Endothelial cell of umbilical vein (primary cell): ENCODE data around the gene TFB2M. TPM values are rescaled to one million over a fixed set of nuclear protein-coding genes. Genes with fewer than 3 reads are reported as not detected.

Experiments
- BruUV-seq: library from RNA; stranded (reverse); fragments of 400-500 nt; replicated peaks from 2 replicates; lab custom pipeline; 2021; lab: Mats Ljungman, UMichigan
- CTCF ChIA-PET: fragments of 300-600, 350-600 bp; sonication (Branson Sonifier 250); formaldehyde crosslinking; loops from one replicate; lab custom pipeline; 2021; ENCODE audit warnings: antibody characterized with exemption, inconsistent platforms; lab: Charles Lee
- POLR2A ChIA-PET: fragments of 300-600, 350-600 bp; sonication (Branson Sonifier 250); formaldehyde crosslinking; loops from one replicate; lab custom pipeline; 2021; ENCODE audit warnings: antibody characterized with exemption, inconsistent platforms; lab: Charles Lee
- DNase-seq: peaks from one replicate; pipeline ENCODE4 v3.0.0-alpha.2; 2011; ENCODE audit warnings: low read depth, low spot score
- FAIRE-seq: peaks from 2 replicates; lab custom pipeline; 2011; peaks lifted over from hg19 to GRCh38; lab: Jason Lieb, UNC
- H2AFZ ChIP-seq: 2 replicates; pipeline ENCODE4 v1.6.0; 2012; ENCODE audit warnings: low read depth, low read length, control low read depth, inconsistent platforms
- H3K27ac ChIP-seq: 2 replicates; pipeline ENCODE4 v1.5.1; 2011; ENCODE audit warnings: low read depth, mild to moderate bottlenecking, control low read depth, low read length, moderate library complexity; ENCODE audit not compliant: insufficient read depth
- H3K27me3 ChIP-seq, 2 experiments: 2 replicates each; pipeline versions ENCODE4 v1.6.0 to v1.6.1; 2011; ENCODE audit warnings: low read length in 2 of 2, mixed read lengths in 1 of 2; ENCODE audit not compliant: control insufficient read depth in 2 of 2, insufficient read depth in 2 of 2
- H3K36me3 ChIP-seq, 2 experiments: 2 replicates in 1 of 2; 3 replicates in 1 of 2; pipeline ENCODE4 v1.5.1; 2011; ENCODE audit warnings: low read length in 2 of 2, mild to moderate bottlenecking in 1 of 2, moderate library complexity in 1 of 2; ENCODE audit not compliant: control insufficient read depth in 2 of 2, insufficient read depth in 2 of 2; ENCODE audit errors: extremely low read depth in 1 of 2
- H3K4me1 ChIP-seq: 3 replicates; pipeline ENCODE4 v1.5.1; 2011; ENCODE audit warnings: mild to moderate bottlenecking, low read length; ENCODE audit not compliant: control insufficient read depth, insufficient read depth; ENCODE audit errors: extremely low read depth
- H3K4me2 ChIP-seq: 2 replicates; pipeline ENCODE4 v1.6.1; 2011; ENCODE audit warnings: low read length, control low read depth, mixed read lengths; ENCODE audit not compliant: insufficient read depth
- H3K4me3 ChIP-seq, 3 experiments: fragments of 200-600 bp in 1 of 3; sonication (generic), shearing (Covaris generic) in 1 of 3; replicated peaks in 1 of 3; 2 replicates each; pipeline ENCODE4 v1.5.1; 2011 to 2016; ENCODE audit warnings: control low read depth in 3 of 3, low read length in 3 of 3, mild to moderate bottlenecking in 2 of 3, inconsistent platforms in 1 of 3, low read depth in 1 of 3, moderate library complexity in 1 of 3; ENCODE audit not compliant: insufficient read depth in 1 of 3
- H3K79me2 ChIP-seq: 2 replicates; pipeline ENCODE4 v1.6.0; 2012; ENCODE audit warnings: low read length, inconsistent platforms; ENCODE audit not compliant: control insufficient read depth, insufficient read depth
- H3K9ac ChIP-seq: replicated peaks from 2 replicates; pipeline ENCODE3; 2011; ENCODE audit warnings: low read length, control low read depth; ENCODE audit not compliant: insufficient read depth; ENCODE audit errors: extremely low read depth
- H3K9me1 ChIP-seq: replicated peaks from 3 replicates; pipeline ENCODE4 v1.6.0; 2011; ENCODE audit warnings: mild to moderate bottlenecking, low read length; ENCODE audit not compliant: control insufficient read depth, insufficient read depth; ENCODE audit errors: extremely low read depth
- H3K9me3 ChIP-seq: replicated peaks from 2 replicates; pipeline ENCODE4 v1.5.1; 2012; ENCODE audit warnings: low read length, inconsistent platforms; ENCODE audit not compliant: control insufficient read depth, insufficient read depth
- H4K20me1 ChIP-seq: replicated peaks from 2 replicates; pipeline ENCODE3; 2011; ENCODE audit warnings: mild to moderate bottlenecking, low read length; ENCODE audit not compliant: control insufficient read depth, insufficient read depth; ENCODE audit errors: extremely low read depth
- FOS ChIP-seq: IDR thresholded peaks from 2 replicates; pipeline ENCODE4 v1.6.1; 2011; ENCODE audit warnings: mild to moderate bottlenecking, low read length, moderate library complexity, borderline replicate concordance; ENCODE audit not compliant: insufficient read depth
- JUN ChIP-seq: IDR thresholded peaks from 2 replicates; pipeline ENCODE4 v1.6.1; 2011; ENCODE audit warnings: borderline replicate concordance, low read depth; ENCODE audit not compliant: insufficient read length, insufficient read depth
- MYC ChIP-seq: IDR thresholded peaks from one replicate; pipeline ENCODE4 v1.6.1; 2011; ENCODE audit warnings: mild to moderate bottlenecking, low read depth, low read length
- POLR2AphosphoS5 ChIP-seq: IDR thresholded peaks from 2 replicates; pipeline ENCODE4 v1.6.1; 2012; ENCODE audit warnings: low read depth, mild to moderate bottlenecking, control low read depth, low read length, moderate library complexity; ENCODE audit not compliant: insufficient read depth
- dilution Hi-C: fragments of 300-500 bp; cut with MboI; formaldehyde crosslinking; loops from one replicate; pipeline ENCODE4 v1.15.0; 2019; ENCODE audit warnings: low sequenced_read_pairs; ENCODE audit not compliant: extremely low pct_ligation_motif_present
- intact Hi-C: fragments of 100-400 bp; cut with micrococcal nuclease; formaldehyde crosslinking; loops from one replicate; pipeline ENCODE4 v1.10.0; 2022
- polyA plus RNA-seq, 4 experiments: library from polyadenylated mRNA; depleted of rRNA in 3 of 4; stranded (reverse) in 3 of 4; unstranded in 1 of 4; fragments of >200 nt; gene quantifications; 2 replicates each; pipeline versions ENCODE4 v1.2.1 to v1.2.3, GENCODE V29; 2011 to 2012; ENCODE audit warnings: missing spikeins in 1 of 4
- total RNA-seq: library from RNA; stranded (reverse); gene quantifications from 2 replicates; pipeline ENCODE4 v1.2.3, GENCODE V29; 2021

TFB2M gene
- total and polyA plus RNA-seq, 2 donors (not counting 3 experiments of a cell fraction or from before 2014, with no cell fraction given): 8.4 to 14.8 TPM

DNA sequence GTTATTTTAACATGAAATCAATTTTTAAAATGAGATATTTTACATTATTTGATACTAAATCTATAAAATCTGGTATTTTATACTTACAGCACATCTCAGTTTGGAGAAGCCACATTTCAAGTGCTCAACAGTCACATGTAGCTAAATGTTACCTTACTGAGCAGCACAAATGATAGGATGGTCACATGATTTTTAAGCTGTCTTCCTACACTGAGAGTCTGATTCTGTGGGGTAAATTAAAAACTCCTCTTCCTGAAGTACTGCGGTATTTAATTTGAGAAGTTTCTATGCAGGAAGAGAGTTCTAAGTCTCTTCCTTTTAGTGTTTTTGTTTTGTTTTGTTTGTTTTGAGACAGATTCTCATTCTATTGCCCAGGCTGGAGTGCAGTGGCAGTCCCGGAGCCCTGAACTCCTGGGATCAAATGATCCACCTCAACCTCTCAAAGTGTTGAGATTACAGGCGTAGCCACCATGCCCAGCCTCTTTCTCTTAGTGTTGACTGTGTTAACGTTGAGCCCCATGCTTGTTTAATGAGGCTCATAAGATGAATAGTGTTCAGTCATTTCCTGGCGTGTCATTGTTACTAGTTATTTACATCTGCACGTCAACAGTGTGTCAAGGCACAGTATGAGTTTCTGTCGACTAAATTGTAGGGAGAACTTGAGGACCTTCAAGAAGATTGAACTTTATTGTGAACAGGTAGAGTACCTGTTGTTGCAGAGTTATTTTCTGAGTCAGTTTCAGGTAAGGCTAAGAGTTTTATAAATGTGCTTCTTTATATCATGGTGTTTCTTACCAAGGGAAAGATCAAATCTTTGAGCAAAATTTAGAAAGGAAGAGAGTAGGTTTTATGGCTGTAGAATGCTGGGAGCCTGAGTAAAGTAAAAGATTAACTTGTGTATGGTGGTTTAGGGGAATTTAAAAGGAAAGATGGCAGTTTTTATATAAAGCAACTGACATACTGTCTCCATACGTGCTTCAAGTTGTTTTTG, 3.5 kb upstream of the TFB2M start:
- Histone ChIP-seq H4K20me1 (no peaks in the 10 kb centered on the region), H3K4me1 (peaks cover 46% of the 10 kb centered on the region), H3K27ac (peak overlapping the region; percentile 95), H3K9me1 (no peaks in the 10 kb centered on the region), H2AFZ (peak overlapping the region; percentile 42), H3K79me2 (peaks cover 67% of the 10 kb centered on the region), H3K9ac (peak overlapping the region; percentile 88), H3K4me2 (peak overlapping the region; percentile 86), H3K4me3 (peak overlapping the region in 1 of 3 experiments; percentile 41), H3K9me3 (no peaks in the 10 kb centered on the region), H3K27me3 (no peaks in the 10 kb centered on the region), H3K36me3 (no peaks in the 10 kb centered on the region)
- TF ChIP-seq POLR2AphosphoS5 (peak; percentile 57), FOS (peak; percentile 69), MYC (no peak), JUN (peak; percentile 82)
- peak; percentile 92 for DNase-seq
- ChIA-PET CTCF (interaction anchor here (1.0 kb wide), 1 partner anchor 120 kb away, joined by 4 read pairs; no protein-coding TSS in a partner anchor), POLR2A (no interaction called here)
- peak; percentile 63 for FAIRE-seq
- BruUV-seq: TSS peak; percentile 24
- dilution Hi-C loops (no loop called here), intact Hi-C loops (loop anchor here (1.0 to 10.0 kb wide), 4 partner anchors 18 to 1477 kb away; no protein-coding TSS in a partner anchor)
